ENCODE data around the gene EXO1. TPM values are rescaled to one million over a fixed set of nuclear protein-coding genes. Genes with fewer than 3 reads are reported as not detected.

EXO1 gene
- total RNA-seq, 2 donors from 2014 or later, result 0.16 TPM; not detected in 1

- Histone ChIP-seq H3K4me1 (no peaks in the 10 kb centered on the region), H3K27me3 (no peaks in the 10 kb centered on the region), H3K9me3 (no peaks in the 10 kb centered on the region), H3K4me3 (no peak overlapping the region), H3K27ac (no peak overlapping the region), H3K36me3 (no peaks in the 10 kb centered on the region)
- DNase-seq (ENCODE audit: low spot score), result no peak
- no peak for TF ChIP-seq CTCF (IDR thresholded peaks at IDR 0.05)
Measured at GRCh38 chr1:241870336-241870735, 22.3 kb downstream of the EXO1 start.

DNA sequence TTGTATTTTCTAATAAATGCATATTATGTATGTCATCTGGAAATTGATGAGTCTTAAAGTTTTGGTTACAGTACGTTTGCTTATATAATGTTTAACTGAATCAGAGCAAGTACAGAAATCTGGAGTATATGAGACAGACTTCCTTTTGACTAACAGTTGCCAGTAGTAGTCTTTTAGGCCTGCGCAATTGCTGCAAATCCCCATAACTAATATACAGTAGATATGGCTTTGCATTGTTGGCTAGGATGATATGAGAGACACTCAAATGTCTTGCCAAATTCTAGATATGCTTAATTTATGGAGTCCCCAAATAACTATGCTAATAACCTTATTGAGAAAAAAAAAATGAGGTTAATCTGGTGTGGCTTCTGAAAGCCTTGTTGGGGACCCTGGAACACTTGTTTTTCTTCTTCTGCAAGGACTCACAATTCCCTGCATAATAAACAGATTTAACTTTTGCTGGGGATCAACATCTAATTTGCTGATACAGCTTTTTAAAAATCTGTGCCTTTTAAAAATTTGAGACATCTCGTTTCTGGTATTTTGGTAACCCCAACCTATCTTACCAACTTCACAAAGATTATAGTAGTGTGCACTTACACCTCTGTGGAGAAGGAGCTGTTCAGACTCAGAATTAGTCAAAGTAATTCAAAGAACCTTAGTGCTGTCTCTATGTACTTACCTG lies 22.9 kb downstream of the EXO1 start:
- Histone ChIP-seq H3K27me3 (no peaks in the 10 kb centered on the region), H3K9me3 (no peaks in the 10 kb centered on the region), H3K4me1 (no peaks in the 10 kb centered on the region), H3K4me3 (no peak overlapping the region), H3K27ac (no peak overlapping the region), H3K36me3 (no peaks in the 10 kb centered on the region)
- no peak for DNase-seq (ENCODE audit: low spot score)
- TF ChIP-seq CTCF (IDR thresholded peaks at IDR 0.05), result no peak

DNA sequence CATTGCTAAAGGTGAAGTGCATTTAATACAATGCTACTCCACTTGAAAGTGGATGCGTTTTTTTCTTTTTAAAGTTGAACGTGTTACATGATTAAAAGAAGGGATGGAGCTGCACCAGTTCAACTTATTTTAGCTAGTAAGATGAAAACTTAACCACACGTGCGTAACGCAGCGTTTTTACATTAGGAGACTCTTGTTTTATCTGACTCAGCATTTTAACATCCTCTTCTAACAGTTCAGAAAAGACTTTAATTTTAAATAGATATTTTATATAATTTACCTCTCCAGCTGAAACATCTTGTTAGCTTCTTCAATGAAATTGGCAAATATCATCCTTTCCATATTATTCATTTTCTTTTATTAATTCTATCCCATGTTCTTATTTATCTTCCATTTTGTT lies 33.4 kb downstream of the EXO1 start:
- no peaks in the 10 kb centered on the region for H3K27me3 ChIP-seq
- H3K36me3 ChIP-seq, result no peaks in the 10 kb centered on the region
- no peak overlapping the region for H3K27ac ChIP-seq
- TF ChIP-seq CTCF (IDR thresholded peaks at IDR 0.05), result no peak
- no peak for DNase-seq (ENCODE audit: low spot score)
- no peak overlapping the region for H3K4me3 ChIP-seq
- no peaks in the 10 kb centered on the region for H3K4me1 ChIP-seq
- H3K9me3 ChIP-seq, result no peaks in the 10 kb centered on the region

GRCh38 chr1:241883159-241883558 lies 35.2 kb downstream of the EXO1 start:
- no peak for TF ChIP-seq CTCF (IDR thresholded peaks at IDR 0.05)
- Histone ChIP-seq H3K27ac (no peak overlapping the region), H3K36me3 (no peaks in the 10 kb centered on the region), H3K9me3 (no peaks in the 10 kb centered on the region), H3K27me3 (no peaks in the 10 kb centered on the region), H3K4me3 (no peak overlapping the region), H3K4me1 (no peaks in the 10 kb centered on the region)
- DNase-seq (ENCODE audit: low spot score), result no peak

DNA sequence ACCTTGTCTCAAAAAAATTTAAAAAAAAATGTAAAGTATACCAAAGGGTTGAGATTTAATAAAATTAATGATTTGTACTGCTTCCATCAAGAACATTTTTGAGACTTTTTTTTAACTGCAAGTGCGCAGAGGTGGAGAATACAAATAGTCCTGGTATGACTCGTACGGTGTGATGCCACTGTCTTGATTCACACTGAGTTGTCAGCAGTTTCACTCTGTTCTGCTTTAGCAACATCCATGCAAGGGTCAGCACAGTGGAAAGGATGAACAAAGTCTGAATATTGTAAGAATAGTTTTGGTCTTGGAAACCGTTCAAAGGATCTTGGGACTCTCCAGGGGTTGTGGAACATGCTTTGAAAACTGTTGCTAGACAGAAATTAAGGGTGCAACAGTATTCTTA lies 40.2 kb downstream of the EXO1 start:
- no peak for TF ChIP-seq CTCF (IDR thresholded peaks at IDR 0.05)
- Histone ChIP-seq H3K9me3 (no peaks in the 10 kb centered on the region), H3K27me3 (no peaks in the 10 kb centered on the region), H3K27ac (no peak overlapping the region), H3K36me3 (no peaks in the 10 kb centered on the region), H3K4me1 (no peaks in the 10 kb centered on the region), H3K4me3 (no peak overlapping the region)
- no peak for DNase-seq (ENCODE audit: low spot score)

GRCh38 chr1:241891296-241891695 lies 43.3 kb downstream of the EXO1 start:
- H3K27me3 ChIP-seq, result no peaks in the 10 kb centered on the region
- H3K4me1 ChIP-seq, result no peaks in the 10 kb centered on the region
- no peak for DNase-seq (ENCODE audit: low spot score)
- TF ChIP-seq CTCF (IDR thresholded peaks at IDR 0.05), result no peak
- no peak overlapping the region for H3K27ac ChIP-seq
- no peaks in the 10 kb centered on the region for H3K36me3 ChIP-seq
- H3K9me3 ChIP-seq, result no peaks in the 10 kb centered on the region
- H3K4me3 ChIP-seq, result no peak overlapping the region

Data from right atrium auricular region (tissue), 2 donors.